Fibroblast of peridontal ligament (primary cell): ENCODE data around the gene CSAD.
A peak's percentile ranks its signal among the peaks of the same experiment; 100 is the strongest.
"Not testable (repeated sequence)": the region's sequence is repeated elsewhere in the genome, so short reads cannot be mapped to it uniquely, and the experiment has no call there.

Experiments used
- DNase-seq: peaks from one replicate; pipeline ENCODE4 v3.0.0-alpha.2; 2010; ENCODE audit errors: extremely low read depth

Gene CSAD

GRCh38 chr12:53179687-53180219, 972 bp downstream of the CSAD start:
- DNase-seq: no peak

- not testable (repeated sequence) for DNase-seq
Measured at GRCh38 chr12:53178803-53179202, 1.9 kb downstream of the CSAD start.

- DNase-seq: not testable (repeated sequence)
Measured at GRCh38 chr12:53177447-53177846, 3.3 kb downstream of the CSAD start.

GRCh38 chr12:53176750-53177149, 4.0 kb downstream of the CSAD start:
- DNase-seq: no peak

- peak; percentile 58 for DNase-seq
Measured at GRCh38 chr12:53174881-53175491, 5.7 kb downstream of the CSAD start.

GRCh38 chr12:53173085-53173715, 7.5 kb downstream of the CSAD start:
- peak; percentile 19 for DNase-seq

- DNase-seq: peak; percentile 57
Measured at GRCh38 chr12:53172352-53172751, 8.4 kb downstream of the CSAD start.

GRCh38 chr12:53171725-53172329, 8.9 kb downstream of the CSAD start:
- DNase-seq: no peak

GRCh38 chr12:53170876-53171724, 9.6 kb downstream of the CSAD start:
- DNase-seq: no peak

GRCh38 chr12:53170215-53170614, 10.5 kb downstream of the CSAD start:
- no peak for DNase-seq

- no peak for DNase-seq
Measured at GRCh38 chr12:53169644-53170043, 11.1 kb downstream of the CSAD start.

GRCh38 chr12:53166837-53167236, 13.9 kb downstream of the CSAD start:
- no peak for DNase-seq

- DNase-seq: not testable (repeated sequence)
Measured at GRCh38 chr12:53163008-53163407, 17.7 kb downstream of the CSAD start.

- DNase-seq: no peak
Measured at GRCh38 chr12:53161119-53161911, 19.4 kb downstream of the CSAD start.

- no peak for DNase-seq
Measured at GRCh38 chr12:53160673-53161072, 20.1 kb downstream of the CSAD start.

GRCh38 chr12:53160000-53160399, 20.7 kb downstream of the CSAD start:
- DNase-seq: no peak

GRCh38 chr12:53159195-53159839, 21.4 kb downstream of the CSAD start:
- DNase-seq: peak; percentile 79

GRCh38 chr12:53152390-53152789, 28.3 kb downstream of the CSAD start:
- DNase-seq: no peak

- DNase-seq: no peak
Measured at GRCh38 chr12:53151039-53151438, 29.7 kb downstream of the CSAD start.

- no peak for DNase-seq
Measured at GRCh38 chr12:53147653-53148052, 33.1 kb downstream of the CSAD start.

GRCh38 chr12:53147181-53147580, 33.5 kb downstream of the CSAD start:
- DNase-seq: no peak
